Epidermal melanocyte (primary cell): Measurements from ENCODE around the gene SPECC1.
"Not testable (repeated sequence)": the region's sequence is repeated elsewhere in the genome, so short reads cannot be mapped to it uniquely, and the experiment has no call there.

Source experiments
- DNase-seq: peaks from one replicate; pipeline ENCODE4 v3.0.0; 2011; ENCODE audit warnings: low spot score; ENCODE audit not compliant: insufficient read length

SPECC1 gene

GRCh38 chr17:20171741-20172365 lies 162.7 kb downstream of the SPECC1 start:
- no peak for DNase-seq

DNA sequence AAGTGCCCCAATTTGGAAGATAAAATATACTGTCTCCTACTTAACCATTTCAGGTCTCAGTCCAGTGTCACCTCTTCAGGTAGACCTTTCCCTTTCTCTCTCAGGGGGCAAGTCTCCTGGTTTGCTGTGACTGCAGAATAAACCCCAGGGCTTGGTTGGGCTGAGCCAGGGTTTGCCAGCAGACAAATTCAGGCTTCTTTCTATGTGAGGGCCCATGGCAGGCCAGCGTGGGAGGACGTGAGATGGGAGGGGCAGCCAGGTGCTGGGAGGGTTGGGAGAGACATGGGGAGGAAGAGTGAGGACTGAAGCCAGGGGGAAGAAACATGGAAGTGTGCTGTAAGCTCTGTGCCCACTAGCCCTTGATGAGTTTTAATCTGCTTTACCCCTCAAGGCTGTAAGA lies 163.2 kb downstream of the SPECC1 start:
- no peak for DNase-seq

- no peak for DNase-seq
Observed at GRCh38 chr17:20173091-20173490, 163.9 kb downstream of the SPECC1 start.

GRCh38 chr17:20174588-20175265 lies 165.6 kb downstream of the SPECC1 start:
- no peak for DNase-seq

- no peak for DNase-seq
Observed at GRCh38 chr17:20179041-20179440, 169.9 kb downstream of the SPECC1 start.

DNA sequence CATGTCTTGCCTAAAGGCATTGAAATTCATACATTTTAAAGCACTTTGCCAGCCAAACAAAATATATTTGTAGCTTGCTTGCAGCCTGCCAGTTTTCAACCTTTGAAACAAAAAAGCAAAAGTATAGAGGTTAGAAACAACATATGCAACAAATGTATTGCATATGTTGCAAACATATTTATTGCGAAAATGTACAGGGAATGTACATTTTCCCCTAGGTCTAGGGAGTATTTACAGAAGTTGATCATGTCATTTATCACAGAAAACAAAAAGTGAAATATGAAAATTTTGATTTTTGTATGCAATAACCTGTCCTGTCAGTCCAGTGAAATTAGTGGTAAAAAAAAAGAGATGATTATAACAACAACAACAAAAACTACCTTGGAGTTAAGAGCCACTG lies 171.5 kb downstream of the SPECC1 start:
- DNase-seq: no peak

DNA sequence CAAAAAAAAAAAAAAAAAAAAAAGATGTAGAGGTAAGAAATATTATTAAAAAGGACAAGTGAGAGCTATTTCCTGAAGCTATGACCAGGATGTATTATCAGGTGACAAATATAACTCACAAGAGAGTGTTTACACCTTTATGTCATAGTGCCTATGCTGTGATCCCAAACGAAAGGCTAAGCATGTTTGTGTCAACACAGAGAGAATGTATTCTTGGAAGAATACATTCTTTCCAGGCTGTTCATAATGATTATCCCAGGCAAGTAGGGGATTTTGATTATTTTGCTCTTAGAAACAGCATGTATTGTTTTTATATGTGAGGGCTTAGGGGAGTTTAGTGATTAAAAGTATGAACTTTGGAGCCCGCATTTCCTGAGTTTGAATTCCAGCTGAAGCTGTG lies 175.0 kb downstream of the SPECC1 start:
- DNase-seq: no peak

DNA sequence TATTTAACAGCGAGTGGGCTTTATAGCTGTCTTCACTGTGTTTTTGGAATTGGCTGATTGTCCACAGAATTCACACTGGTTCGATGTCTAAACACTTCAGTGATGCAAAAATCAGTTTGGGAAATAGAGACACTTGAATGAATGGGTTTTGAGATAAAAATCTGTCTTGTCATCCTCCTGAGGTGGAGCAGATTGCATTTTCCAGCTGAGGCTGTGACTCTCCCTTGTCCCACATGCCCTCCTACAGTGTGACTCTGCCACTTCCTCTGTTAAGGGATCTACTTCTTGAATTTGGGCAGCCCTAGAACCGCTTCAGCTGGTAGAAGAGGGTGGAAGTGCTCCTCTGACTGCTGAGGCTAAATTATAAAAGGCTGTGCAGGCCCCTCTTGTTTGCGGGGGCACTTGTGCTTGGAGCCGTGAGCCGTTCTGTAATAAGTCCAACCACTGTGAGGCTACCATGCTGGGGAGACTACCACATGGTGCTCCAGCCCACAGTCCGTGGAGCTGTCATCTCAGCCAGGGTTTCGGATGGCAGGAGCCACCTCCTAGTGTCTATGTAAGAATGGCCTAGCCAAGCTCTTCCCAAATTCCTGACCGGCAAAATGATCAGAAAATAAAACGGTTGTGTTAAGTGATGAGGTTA lies 175.9 kb downstream of the SPECC1 start:
- no peak for DNase-seq

GRCh38 chr17:20187049-20187448 lies 177.9 kb downstream of the SPECC1 start:
- DNase-seq: no peak

GRCh38 chr17:20189302-20189701 lies 180.1 kb downstream of the SPECC1 start:
- no peak for DNase-seq

DNA sequence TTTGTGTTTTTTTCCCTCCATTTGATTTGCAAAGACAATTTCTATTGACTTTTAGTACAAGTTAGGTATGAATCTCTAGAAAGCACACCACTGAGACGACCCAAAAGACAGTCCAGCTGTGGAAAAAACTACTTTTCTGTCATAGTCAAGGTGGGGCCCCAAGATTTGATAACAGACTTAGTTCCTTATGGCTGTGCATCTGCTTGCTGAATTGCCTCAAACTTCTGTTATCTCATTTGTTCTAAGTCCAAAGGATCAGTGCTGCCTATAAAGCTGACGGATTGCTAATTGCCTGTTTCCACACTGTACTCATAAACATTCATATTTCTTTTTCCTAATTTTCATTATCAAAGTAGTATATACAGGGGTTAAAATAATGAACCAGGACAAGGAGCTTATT lies 180.8 kb downstream of the SPECC1 start:
- DNase-seq: no peak

GRCh38 chr17:20190605-20191004 lies 181.4 kb downstream of the SPECC1 start:
- DNase-seq: no peak

- DNase-seq: no peak
Observed at GRCh38 chr17:20191056-20191455, 181.9 kb downstream of the SPECC1 start.

DNA sequence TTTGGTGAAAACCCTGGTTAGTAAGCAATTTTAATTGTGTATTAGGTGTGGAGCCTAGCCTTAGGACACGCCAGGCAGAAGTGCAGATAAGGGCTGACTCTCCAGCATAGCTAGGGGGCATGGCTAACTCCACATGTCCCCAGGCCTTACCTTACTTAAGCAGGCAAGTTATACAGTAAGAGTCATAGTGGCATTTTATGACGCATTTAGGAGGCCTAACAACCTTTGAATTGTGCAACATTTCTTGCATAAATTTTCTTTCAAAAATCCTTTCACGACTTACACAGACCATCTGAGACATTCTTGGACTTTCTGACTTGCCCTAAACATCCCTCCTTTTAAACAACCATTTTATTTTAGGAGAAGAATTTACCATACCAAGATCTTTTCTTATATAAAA lies 187.1 kb downstream of the SPECC1 start:
- not testable (repeated sequence) for DNase-seq

- DNase-seq: no peak
Observed at GRCh38 chr17:20197272-20197926, 188.2 kb downstream of the SPECC1 start.

GRCh38 chr17:20200016-20200795 lies 191.0 kb downstream of the SPECC1 start:
- no peak for DNase-seq

- no peak for DNase-seq
Observed at GRCh38 chr17:20200865-20201458, 191.8 kb downstream of the SPECC1 start.

DNA sequence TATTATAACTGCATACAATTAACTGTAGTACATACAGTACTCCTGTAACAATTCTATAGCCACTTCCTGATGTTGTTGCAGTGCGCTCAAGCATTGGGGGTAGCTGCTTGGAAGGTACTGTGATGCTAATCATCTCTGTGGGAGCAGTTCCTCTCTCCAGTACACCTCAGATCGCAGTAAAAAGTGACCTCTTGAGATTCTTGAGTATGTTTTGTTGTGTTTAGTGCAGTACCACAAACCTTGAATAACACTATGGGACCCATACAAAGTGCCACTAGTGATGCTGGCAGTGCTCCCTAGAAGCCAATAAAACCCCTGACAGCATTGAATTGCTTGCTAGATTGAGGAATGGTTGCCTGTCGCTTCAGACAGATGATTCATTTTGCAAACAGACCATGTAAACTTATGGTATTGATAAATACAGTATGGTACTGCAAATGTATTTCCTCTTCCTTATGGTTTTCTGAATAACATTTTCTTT lies 193.0 kb downstream of the SPECC1 start:
- DNase-seq: no peak

DNA sequence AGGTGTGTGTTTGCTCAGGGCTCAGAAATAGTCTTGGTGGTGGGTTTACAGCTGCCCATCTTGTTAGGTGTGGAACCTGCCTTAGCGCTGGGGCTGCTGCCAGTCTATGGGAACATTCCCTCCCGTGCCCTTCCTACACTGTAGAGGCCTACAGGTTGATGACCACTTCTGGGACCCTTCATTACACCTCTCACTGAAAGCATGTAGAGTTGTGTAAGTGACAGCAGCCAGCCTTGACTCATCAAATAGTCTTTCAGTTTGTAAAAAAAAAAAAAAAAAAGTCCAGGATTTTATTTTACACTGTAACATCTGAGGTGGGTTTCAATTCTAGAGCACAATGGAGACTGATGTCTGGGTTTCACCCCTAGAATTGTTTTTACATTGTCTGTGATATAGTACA lies 193.9 kb downstream of the SPECC1 start:
- no peak for DNase-seq

GRCh38 chr17:20203761-20204263 lies 194.7 kb downstream of the SPECC1 start:
- DNase-seq: no peak

DNA sequence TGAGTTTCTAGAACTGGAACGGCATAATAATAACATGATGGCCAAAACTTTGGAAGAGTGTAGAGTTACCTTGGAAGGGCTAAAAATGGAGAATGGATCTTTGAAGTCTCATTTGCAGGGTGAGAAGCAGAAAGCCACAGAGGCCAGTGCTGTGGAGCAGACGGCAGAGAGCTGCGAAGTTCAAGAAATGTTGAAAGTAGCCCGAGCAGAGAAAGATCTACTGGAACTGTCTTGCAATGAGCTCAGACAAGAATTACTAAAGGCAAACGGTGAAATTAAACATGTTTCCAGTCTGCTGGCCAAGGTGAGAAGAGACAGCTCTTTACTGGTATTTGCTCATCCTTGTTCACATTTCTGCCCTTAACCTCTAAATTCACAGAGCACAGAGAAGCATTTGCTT lies 196.4 kb downstream of the SPECC1 start:
- DNase-seq: no peak
